Inflammatory macrophage (primary cell): ENCODE data around the gene USP12.
A peak's percentile ranks its signal among the peaks of the same experiment; 100 is the strongest.
"Not testable (repeated sequence)": the region's sequence is repeated elsewhere in the genome, so short reads cannot be mapped to it uniquely, and the experiment has no call there.

ENCODE experiments used
- DNase-seq, 2 donors: peaks; one replicate each; pipeline ENCODE4 v3.0.0-alpha.2; 2020 to 2022
- total RNA-seq, 18 experiments: gene quantifications; one replicate each; lab custom pipeline; 2026; ENCODE audit warnings: mixed read lengths in 6 of 18, inconsistent platforms in 2 of 18; lab: John Stamatoyannopoulos, UW

USP12 gene, protein sequence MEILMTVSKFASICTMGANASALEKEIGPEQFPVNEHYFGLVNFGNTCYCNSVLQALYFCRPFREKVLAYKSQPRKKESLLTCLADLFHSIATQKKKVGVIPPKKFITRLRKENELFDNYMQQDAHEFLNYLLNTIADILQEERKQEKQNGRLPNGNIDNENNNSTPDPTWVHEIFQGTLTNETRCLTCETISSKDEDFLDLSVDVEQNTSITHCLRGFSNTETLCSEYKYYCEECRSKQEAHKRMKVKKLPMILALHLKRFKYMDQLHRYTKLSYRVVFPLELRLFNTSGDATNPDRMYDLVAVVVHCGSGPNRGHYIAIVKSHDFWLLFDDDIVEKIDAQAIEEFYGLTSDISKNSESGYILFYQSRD
- 86.8 to 670 (median 155) reads per million in 18 experiments for total RNA-seq

DNA sequence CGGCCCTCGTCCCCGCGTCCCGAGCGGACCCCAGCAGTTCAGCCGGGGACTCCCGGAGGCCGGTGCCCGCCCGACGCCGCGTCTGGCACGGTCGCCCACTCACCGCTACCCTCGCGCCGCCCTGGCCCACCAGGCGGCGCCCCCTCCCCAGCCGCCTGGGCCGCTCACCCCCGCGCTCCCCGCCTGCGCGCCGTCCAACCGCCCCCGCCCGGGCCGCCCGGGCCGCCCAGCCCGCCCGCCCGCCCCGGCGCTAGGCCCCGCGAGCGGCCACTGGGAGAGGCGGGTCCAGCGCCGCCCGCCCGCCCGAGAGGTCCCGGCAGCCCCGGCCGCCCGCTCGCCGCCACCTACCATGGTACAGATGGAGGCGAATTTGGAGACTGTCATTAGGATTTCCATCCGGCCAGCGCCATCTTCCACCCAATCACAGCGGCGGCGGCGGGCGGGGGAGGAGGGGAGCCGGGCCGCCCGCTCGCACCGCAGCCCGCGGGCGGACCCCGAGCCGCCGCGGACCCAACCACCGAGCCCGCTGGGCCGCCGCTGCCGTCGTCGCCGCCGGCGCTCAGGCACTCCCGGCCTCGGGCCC, at the start of gene USP12:
USP12 (minus strand) TSS at position 568 of the 583 bp plus-strand sequence; CDS start at position 396, 172 bp downstream.
- peak in 1 of 2 donors; percentile 33 for DNase-seq

DNA sequence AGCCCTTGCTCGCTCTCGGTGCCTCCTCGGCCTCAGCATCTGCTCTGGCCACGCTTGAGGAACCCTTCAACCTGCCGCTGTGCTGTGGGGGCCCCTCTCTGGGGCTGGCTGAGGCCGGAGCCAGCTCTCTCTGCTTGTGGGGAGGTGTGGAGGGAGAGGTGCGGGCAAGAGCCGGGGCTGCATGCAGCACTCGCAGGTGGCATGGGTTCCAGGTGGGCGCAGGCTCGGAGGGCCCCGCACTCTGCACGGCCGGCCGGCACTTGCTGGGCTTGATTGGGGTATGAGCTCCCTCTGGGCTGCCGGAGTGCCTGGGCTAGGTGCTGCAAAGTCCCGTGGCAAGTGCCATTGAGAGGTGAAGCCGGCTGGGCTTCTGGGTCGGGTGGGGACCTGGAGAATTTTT, 48.0 kb upstream of the USP12 start:
- no peak for DNase-seq

GRCh38 chr13:27218861-27219260, 47.2 kb upstream of the USP12 start:
- peak; percentile 24 to 25 for DNase-seq

- peak; percentile 23 to 37 for DNase-seq
These were observed 46.2 kb upstream of the USP12 start for GRCh38 chr13:27217791-27218190.

DNA sequence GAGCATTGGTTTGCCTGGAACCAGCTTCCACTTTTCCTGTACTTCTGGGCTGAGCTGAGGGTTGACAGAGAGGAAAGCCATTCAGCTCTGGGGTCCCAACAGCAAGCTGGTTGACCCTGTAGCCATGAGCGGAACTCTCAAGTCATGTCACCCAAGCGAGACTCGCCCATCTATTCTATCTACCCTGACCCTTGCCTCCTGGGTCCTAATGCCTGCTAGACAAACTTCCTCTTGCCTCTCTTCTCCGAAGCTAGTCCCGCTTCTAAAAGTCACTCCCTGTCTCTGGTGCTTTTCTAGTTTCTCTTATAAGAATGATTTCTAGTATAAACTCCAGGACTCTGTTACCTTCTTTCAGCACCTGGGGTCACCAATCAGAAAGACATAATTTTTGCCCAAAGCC, 41.8 kb upstream of the USP12 start:
- not testable (repeated sequence) for DNase-seq

DNA sequence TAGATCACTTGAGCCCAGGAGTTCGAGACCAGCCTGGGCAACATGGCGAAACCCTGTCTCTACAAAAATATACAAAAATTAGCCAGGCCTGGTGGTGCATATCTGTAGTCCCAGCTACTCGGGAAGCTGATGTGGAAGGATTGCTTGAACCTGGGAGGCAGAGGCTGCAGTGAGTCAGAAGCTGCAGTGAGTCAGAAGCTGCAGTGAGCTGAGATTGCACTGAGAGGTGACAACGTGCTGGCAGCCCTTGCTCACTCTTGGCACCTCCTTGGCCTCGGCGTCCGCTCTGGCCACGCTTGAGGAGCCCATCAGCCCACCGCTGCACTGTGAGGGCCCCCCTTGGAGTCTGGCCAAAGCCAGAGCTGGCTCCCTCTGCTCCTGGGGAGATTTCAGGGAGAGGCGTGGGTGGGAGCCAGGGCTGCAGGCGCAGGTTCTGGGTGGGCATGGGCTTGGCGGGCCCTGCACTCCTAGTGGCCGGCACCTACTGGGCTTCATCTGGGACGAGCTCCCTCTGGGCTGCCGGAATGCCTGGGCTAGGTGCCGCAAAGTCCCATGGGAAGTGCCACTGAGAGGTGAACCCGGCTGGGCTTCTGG, 40.3 kb upstream of the USP12 start:
- no peak for DNase-seq

GRCh38 chr13:27211271-27211670, 39.7 kb upstream of the USP12 start:
- no peak for DNase-seq

GRCh38 chr13:27208514-27208913, 36.9 kb upstream of the USP12 start:
- DNase-seq: no peak

GRCh38 chr13:27203854-27204253, 32.2 kb upstream of the USP12 start:
- peak; percentile 16 to 42 for DNase-seq

DNA sequence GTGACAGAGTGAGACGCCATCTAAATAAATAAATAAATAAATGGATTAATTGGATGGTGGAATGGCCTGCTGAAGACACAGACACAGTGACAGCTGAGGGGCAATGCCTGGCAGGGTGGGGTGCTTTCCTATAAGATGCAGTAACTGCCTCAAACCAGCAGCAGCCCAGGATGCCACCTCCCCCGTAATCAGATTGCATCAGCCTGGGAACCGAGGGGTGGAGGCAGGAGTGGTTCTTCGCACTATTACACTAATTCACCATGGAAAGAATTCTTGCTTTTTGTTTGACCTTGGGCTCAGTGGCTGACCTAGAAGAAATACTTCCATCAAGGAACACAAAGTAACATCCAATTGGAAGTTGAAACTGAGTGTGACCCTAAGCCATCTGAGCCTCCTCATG, 31.6 kb upstream of the USP12 start:
- no peak for DNase-seq

DNA sequence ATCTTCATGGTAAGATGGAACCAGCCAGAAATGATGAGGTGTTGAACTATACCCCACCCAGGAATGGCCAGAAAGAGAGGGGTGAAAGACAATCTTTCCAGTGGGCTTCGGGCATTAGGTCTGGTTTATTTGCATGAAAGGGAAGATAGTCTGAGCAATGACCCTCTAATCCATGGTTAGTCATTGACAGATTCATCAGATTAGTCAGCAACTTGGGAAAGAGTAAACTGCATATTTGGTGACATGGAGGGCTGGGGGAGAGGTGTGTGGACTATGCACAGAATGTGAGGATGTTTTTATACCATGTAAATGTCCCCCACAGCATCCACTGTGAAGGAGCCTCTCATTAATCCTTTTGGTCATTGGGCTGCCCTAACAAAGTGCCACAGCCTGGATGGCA, 30.1 kb upstream of the USP12 start:
- DNase-seq: no peak

DNA sequence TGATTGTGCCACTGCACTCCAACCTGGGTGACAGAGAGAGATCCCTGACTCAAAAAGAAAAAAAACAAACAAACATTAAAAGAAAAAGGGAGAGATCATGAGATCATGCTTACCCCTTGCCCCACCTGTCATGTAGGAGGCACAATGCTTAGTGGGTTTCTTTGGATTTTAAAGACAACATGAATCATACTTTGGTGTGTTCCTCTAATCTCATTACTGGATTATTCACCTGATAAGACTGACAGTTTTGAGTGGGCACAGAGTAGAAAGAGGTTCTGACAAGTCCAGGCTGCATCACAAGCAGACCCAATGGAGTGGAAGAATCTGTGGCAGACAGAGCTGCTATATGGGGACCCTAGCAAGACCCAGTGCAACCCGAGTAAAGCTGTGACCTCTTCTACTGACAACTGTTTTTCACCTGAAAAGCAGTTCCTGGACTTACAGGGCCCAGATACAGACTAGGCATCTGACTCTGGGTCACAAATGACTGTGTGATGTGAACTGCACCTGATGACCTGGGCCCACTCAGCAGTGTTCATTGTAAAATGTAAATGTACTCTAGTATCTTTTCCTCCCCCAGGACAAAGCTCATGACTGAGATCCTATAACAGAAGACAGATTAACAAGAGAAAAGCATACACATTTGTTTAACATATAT, 28.9 kb upstream of the USP12 start:
- DNase-seq: no peak

GRCh38 chr13:27199696-27200095, 28.1 kb upstream of the USP12 start:
- DNase-seq: no peak

- no peak for DNase-seq
These were observed 27.6 kb upstream of the USP12 start for GRCh38 chr13:27199211-27199610.

GRCh38 chr13:27194895-27195764, 23.5 kb upstream of the USP12 start:
- peak; percentile 70 to 87 for DNase-seq

- DNase-seq: peak in 1 of 2 donors; percentile 31
These were observed 22.6 kb upstream of the USP12 start for GRCh38 chr13:27194209-27194608.

- DNase-seq: peak in 1 of 2 donors; percentile 35
These were observed 21.9 kb upstream of the USP12 start for GRCh38 chr13:27193496-27193895.

- DNase-seq: no peak
These were observed 21.4 kb upstream of the USP12 start for GRCh38 chr13:27192973-27193372.

DNA sequence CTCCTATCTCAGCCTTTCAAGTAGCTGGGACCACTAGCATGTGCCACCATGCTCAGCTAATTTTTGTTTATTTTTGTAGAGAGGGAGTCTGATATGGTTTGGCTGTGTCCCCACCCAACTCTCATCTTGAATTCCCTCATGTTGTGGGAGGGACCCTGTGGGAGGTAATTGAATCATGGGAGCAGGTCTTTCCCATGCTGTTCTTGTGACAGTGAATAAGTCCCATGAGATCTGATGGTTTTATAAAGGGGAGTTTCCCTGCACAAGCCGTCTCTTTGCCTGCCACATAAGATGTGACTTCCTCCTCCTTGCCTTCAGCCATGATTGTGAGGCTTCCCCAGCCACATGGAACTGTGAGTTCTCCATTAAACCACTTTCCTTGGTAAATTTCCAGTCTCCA, 20.8 kb upstream of the USP12 start:
- peak; percentile 79 to 91 for DNase-seq

GRCh38 chr13:27189192-27189591, 17.6 kb upstream of the USP12 start:
- no peak for DNase-seq

DNA sequence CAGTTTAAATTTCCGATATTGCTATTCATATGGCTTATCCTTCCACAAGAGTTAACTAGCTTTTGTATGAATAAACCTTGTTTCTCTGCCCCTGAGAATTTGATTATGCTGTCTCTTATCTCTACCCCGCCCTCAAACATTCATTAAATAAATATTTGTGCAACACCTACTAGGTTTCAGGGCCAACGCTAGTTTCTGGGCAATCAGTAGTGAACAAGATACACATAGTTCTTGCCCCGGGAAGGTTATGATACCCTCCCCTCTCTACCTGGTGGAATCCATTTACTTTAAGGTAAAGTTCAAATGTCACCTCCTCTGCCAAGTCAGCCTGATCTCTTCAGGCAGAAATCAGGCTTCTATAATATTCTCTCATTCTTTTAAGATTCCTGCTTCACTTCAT, 16.6 kb upstream of the USP12 start:
- DNase-seq: no peak

DNA sequence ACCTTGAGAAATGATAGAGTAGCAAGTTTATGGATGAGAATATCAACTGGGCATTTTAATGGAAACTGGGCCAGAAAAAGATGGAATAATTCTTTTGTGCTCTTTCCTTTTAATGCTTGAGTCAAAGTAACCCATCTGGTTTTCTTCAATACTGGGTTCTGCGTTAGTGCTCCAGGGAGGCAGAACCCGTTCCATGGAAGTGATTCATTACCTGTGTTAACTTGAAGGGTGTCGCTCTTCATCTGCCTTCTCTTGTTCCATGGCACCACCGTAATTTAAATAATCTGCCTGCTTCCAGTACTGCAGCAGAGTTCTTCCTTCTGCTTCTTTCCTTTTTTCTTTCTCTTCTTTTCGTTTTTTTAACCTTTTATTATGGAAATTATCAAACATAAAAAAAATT, 14.7 kb upstream of the USP12 start:
- no peak for DNase-seq
